GM18868 (cell line): Measurements from ENCODE around the gene TIMM22.

Source experiments
- ATAC-seq: cut with Tn5 transposase; IDR thresholded peaks from one replicate; pipeline ENCODE4 v1.9.1; 2021; ENCODE audit warnings: mild to moderate bottlenecking, moderate library complexity; ENCODE audit not compliant: unreplicated experiment

Gene TIMM22

GRCh38 chr17:1018547-1018946, 21.6 kb downstream of the TIMM22 start:
- ATAC-seq, result no peak

GRCh38 chr17:1019451-1019850, 22.5 kb downstream of the TIMM22 start:
- ATAC-seq, result no peak

- no peak for ATAC-seq
Measured at GRCh38 chr17:1021147-1021546, 24.2 kb downstream of the TIMM22 start.

GRCh38 chr17:1022278-1023024, 25.5 kb downstream of the TIMM22 start:
- no peak for ATAC-seq

GRCh38 chr17:1024076-1024475, 27.1 kb downstream of the TIMM22 start:
- no peak for ATAC-seq

- ATAC-seq, result no peak
Measured at GRCh38 chr17:1025733-1026598, 29.0 kb downstream of the TIMM22 start.

- no peak for ATAC-seq
Measured at GRCh38 chr17:1026599-1026975, 29.7 kb downstream of the TIMM22 start.

GRCh38 chr17:1027044-1027443, 30.1 kb downstream of the TIMM22 start:
- ATAC-seq, result no peak

- ATAC-seq, result no peak
Measured at GRCh38 chr17:1029196-1029921, 32.4 kb downstream of the TIMM22 start.

- ATAC-seq, result no peak
Measured at GRCh38 chr17:1029922-1030644, 33.2 kb downstream of the TIMM22 start.

- ATAC-seq, result no peak
Measured at GRCh38 chr17:1030684-1031532, 34.0 kb downstream of the TIMM22 start.

- no peak for ATAC-seq
Measured at GRCh38 chr17:1031711-1032110, 34.8 kb downstream of the TIMM22 start.

GRCh38 chr17:1032391-1032790, 35.5 kb downstream of the TIMM22 start:
- no peak for ATAC-seq

- ATAC-seq, result no peak
Measured at GRCh38 chr17:1033503-1033902, 36.6 kb downstream of the TIMM22 start.

- no peak for ATAC-seq
Measured at GRCh38 chr17:1034652-1035210, 37.8 kb downstream of the TIMM22 start.

GRCh38 chr17:1035546-1036170, 38.7 kb downstream of the TIMM22 start:
- ATAC-seq, result no peak

- no peak for ATAC-seq
Measured at GRCh38 chr17:1036171-1036844, 39.4 kb downstream of the TIMM22 start.

- ATAC-seq, result no peak
Measured at GRCh38 chr17:1036845-1037237, 39.9 kb downstream of the TIMM22 start.
